GM10266 (cell line): ENCODE measurements around the gene MYL5.
"Not testable (repeated sequence)": the region's sequence is repeated elsewhere in the genome, so short reads cannot be mapped to it uniquely, and the experiment has no call there.

Source experiments
- DNase-seq: peaks from one replicate; pipeline ENCODE4 v3.0.0; 2012; ENCODE audit errors: extremely low spot score
- CTCF ChIP-seq: IDR thresholded peaks from 2 replicates; pipeline ENCODE4 v1.5.1; 2012; ENCODE audit warnings: mild to moderate bottlenecking, low read depth; ENCODE audit not compliant: control insufficient read depth, insufficient read depth; ENCODE audit errors: missing control alignments

MYL5 gene

GRCh38 chr4:633406-633805 lies 40.9 kb upstream of the MYL5 start:
- TF ChIP-seq CTCF = no peak
- DNase-seq = no peak

GRCh38 chr4:633976-634598 lies 40.3 kb upstream of the MYL5 start:
- DNase-seq = no peak

GRCh38 chr4:634599-634985 lies 39.8 kb upstream of the MYL5 start:
- no peak for DNase-seq
- TF ChIP-seq CTCF = no peak

More at GRCh38 chr4:633976-634598, 40.3 kb upstream of the MYL5 start:
- no peak for TF ChIP-seq CTCF

GRCh38 chr4:635066-635835 lies 39.1 kb upstream of the MYL5 start:
- DNase-seq = not testable (repeated sequence)

GRCh38 chr4:635851-636627 lies 38.3 kb upstream of the MYL5 start:
- TF ChIP-seq CTCF = no peak
- DNase-seq = no peak

GRCh38 chr4:636628-637159 lies 37.6 kb upstream of the MYL5 start:
- no peak for DNase-seq
- TF ChIP-seq CTCF = no peak

GRCh38 chr4:637536-638280 lies 36.6 kb upstream of the MYL5 start:
- no peak for DNase-seq
- no peak for TF ChIP-seq CTCF

- DNase-seq = not testable (repeated sequence)
Observed at GRCh38 chr4:642366-642765, 32.0 kb upstream of the MYL5 start.
